Keratinocyte (primary cell): ENCODE data around the gene FMOD. TPM values are rescaled to one million over a fixed set of nuclear protein-coding genes. Genes with fewer than 3 reads are reported as not detected.

Source experiments
- DNase-seq: peaks from one replicate; pipeline ENCODE4 v3.0.0-alpha.2; 2011; ENCODE audit warnings: low read depth, missing footprints, low spot score
- FAIRE-seq: peaks from 2 replicates; lab custom pipeline; 2011; peaks lifted over from hg19 to GRCh38; lab: Jason Lieb, UNC
- H2AFZ ChIP-seq: 2 replicates; pipeline ENCODE4 v1.6.0; 2012; ENCODE audit warnings: low read length, control low read depth, inconsistent platforms; ENCODE audit not compliant: control insufficient read depth
- H3K27ac ChIP-seq: 2 replicates; pipeline ENCODE4 v1.5.1; 2011; ENCODE audit warnings: low read length; ENCODE audit not compliant: control insufficient read depth, insufficient read depth
- H3K27me3 ChIP-seq: 3 replicates; pipeline ENCODE4 v1.6.0; 2011; ENCODE audit warnings: low read length; ENCODE audit not compliant: control insufficient read depth, insufficient read depth; ENCODE audit errors: extremely low read depth
- H3K36me3 ChIP-seq, 2 experiments: 2 replicates in 1 of 2; 3 replicates in 1 of 2; pipeline ENCODE4 v1.5.1; 2011; ENCODE audit warnings: low read length in 2 of 2, mild to moderate bottlenecking in 1 of 2; ENCODE audit not compliant: control insufficient read depth in 2 of 2, insufficient read depth in 2 of 2; ENCODE audit errors: extremely low read depth in 1 of 2
- H3K4me1 ChIP-seq: 3 replicates; pipeline ENCODE4 v1.5.1; 2011; ENCODE audit warnings: low read length; ENCODE audit not compliant: control insufficient read depth, insufficient read depth; ENCODE audit errors: extremely low read depth
- H3K4me2 ChIP-seq: 3 replicates; pipeline ENCODE4 v1.6.0; 2011; ENCODE audit warnings: low read depth, low read length; ENCODE audit not compliant: control insufficient read depth, insufficient read depth; ENCODE audit errors: extremely low read depth
- H3K4me3 ChIP-seq, 3 experiments: fragments of 200-600 bp in 1 of 3; sonication (generic) in 1 of 3; 2 replicates in 2 of 3; 3 replicates in 1 of 3; pipeline ENCODE4 v1.5.1; 2011 to 2016; ENCODE audit warnings: low read length in 3 of 3, mild to moderate bottlenecking in 3 of 3, control low read depth in 2 of 3, inconsistent platforms in 1 of 3, low read depth in 1 of 3, mixed read lengths in 1 of 3, mixed run types in 1 of 3, moderate library complexity in 1 of 3; ENCODE audit not compliant: control insufficient read depth in 2 of 3, insufficient read depth in 2 of 3; ENCODE audit errors: extremely low read depth in 1 of 3
- H3K79me2 ChIP-seq: 2 replicates; pipeline ENCODE4 v1.6.0; 2012; ENCODE audit warnings: low read length; ENCODE audit not compliant: control insufficient read depth, insufficient read depth
- H3K9ac ChIP-seq: 3 replicates; pipeline ENCODE4 v1.6.0; 2011; ENCODE audit warnings: low read length; ENCODE audit not compliant: control insufficient read depth, insufficient read depth; ENCODE audit errors: extremely low read depth
- H3K9me1 ChIP-seq: 3 replicates; pipeline ENCODE4 v1.6.0; 2011; ENCODE audit warnings: low read length; ENCODE audit not compliant: control insufficient read depth, insufficient read depth; ENCODE audit errors: extremely low read depth
- H3K9me3 ChIP-seq: 2 replicates; pipeline ENCODE4 v1.5.1; 2012; ENCODE audit warnings: low read depth, low read length; ENCODE audit not compliant: control insufficient read depth
- H4K20me1 ChIP-seq: 3 replicates; pipeline ENCODE4 v1.6.0; 2011; ENCODE audit warnings: low read length; ENCODE audit not compliant: control insufficient read depth, insufficient read depth; ENCODE audit errors: extremely low read depth
- CTCF ChIP-seq, 3 experiments: IDR thresholded peaks in 1 of 3; conservative IDR thresholded peaks in 1 of 3; optimal IDR thresholded peaks in 1 of 3; 2 replicates in 2 of 3; 3 replicates in 1 of 3; pipeline versions ENCODE3 to v1.5.1; 2011; ENCODE audit warnings: low read length in 3 of 3, mild to moderate bottlenecking in 3 of 3, moderate library complexity in 2 of 3, control low read depth in 1 of 3, inconsistent platforms in 1 of 3; ENCODE audit not compliant: insufficient read depth in 2 of 3; ENCODE audit errors: extremely low read depth in 1 of 3
- EZH2 ChIP-seq: IDR thresholded peaks from one replicate; pipeline ENCODE4 v1.6.1; 2012; ENCODE audit warnings: inconsistent platforms, mild to moderate bottlenecking, low read length, moderate library complexity
- dilution Hi-C: fragments of 300-500 bp; cut with MboI; formaldehyde crosslinking; loops from one replicate; pipeline ENCODE4 v1.7.0; 2020; ENCODE audit warnings: low sequenced_read_pairs; ENCODE audit not compliant: extremely low pct_ligation_motif_present
- polyA plus RNA-seq, 5 experiments: library from polyadenylated mRNA; depleted of rRNA in 3 of 5; stranded (reverse) in 3 of 5; stranded (forward) in 1 of 5; unstranded in 1 of 5; fragments of >200 nt; gene quantifications; 1 replicate in 1 of 5; 2 replicates in 3 of 5; 3 replicates in 1 of 5; pipeline versions ENCODE4 v1.2.1 to v1.2.3, GENCODE V29; 2011 to 2012; ENCODE audit warnings: missing spikeins in 2 of 5, low read depth in 1 of 5, low replicate concordance in 1 of 5

The FMOD gene
- polyA plus RNA-seq, 1 donor (not counting 4 experiments of a cell fraction or from before 2014, with no cell fraction given), result 0.47 TPM

GRCh38 chr1:203325418-203326091 is 25.4 kb downstream of the FMOD start:
- no peak overlapping the region for H3K27ac ChIP-seq
- DNase-seq, result no peak
- no peak overlapping the region for H2AFZ ChIP-seq
- no peaks in the 10 kb centered on the region for H3K79me2 ChIP-seq
- TF ChIP-seq EZH2 (no peak), CTCF (optimal IDR thresholded peaks at IDR 0.05 in 1 of 3, IDR thresholded peaks at IDR 0.05 in 1 of 3, conservative IDR thresholded peaks at IDR 0.05 in 1 of 3; ENCODE audit: extremely low read depth in 1 of 3, insufficient read depth in 2 of 3, low read length in 3 of 3) (no peak)
- peaks cover 21% of the 10 kb centered on the region for H3K4me1 ChIP-seq
- no peaks in the 10 kb centered on the region for H4K20me1 ChIP-seq
- H3K27me3 ChIP-seq, result peaks cover 3% of the 10 kb centered on the region
- no peaks in the 10 kb centered on the region for H3K9me1 ChIP-seq
- no peaks in the 10 kb centered on the region for H3K36me3 ChIP-seq
- no peaks in the 10 kb centered on the region for H3K9me3 ChIP-seq
- no peak overlapping the region for H3K4me2 ChIP-seq
- dilution Hi-C loops, result no loop called here
- H3K4me3 ChIP-seq, result no peak overlapping the region
- FAIRE-seq, result no peak
- H3K9ac ChIP-seq, result no peak overlapping the region

DNA sequence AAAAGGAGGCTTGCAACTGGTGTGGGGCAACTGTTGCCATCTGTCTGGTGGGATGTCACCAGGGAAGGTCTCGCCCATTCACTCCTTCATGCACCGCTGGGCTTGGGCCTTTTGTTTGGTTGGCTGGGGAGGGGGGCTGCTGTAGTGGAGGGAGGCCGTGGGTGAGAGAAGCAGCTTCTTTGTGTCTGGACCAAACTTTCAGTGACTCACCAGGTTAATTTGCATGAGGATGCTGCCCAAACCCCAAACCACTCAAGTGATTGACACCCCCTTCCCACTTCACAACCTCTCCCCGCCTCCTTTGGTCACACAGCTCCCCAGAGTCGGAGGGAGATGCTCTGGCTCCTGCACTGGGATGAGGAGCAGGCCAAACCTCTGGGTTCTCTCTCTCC is 25.9 kb downstream of the FMOD start:
- DNase-seq (no peak), FAIRE-seq (no peak)
- no peak overlapping the region for H2AFZ ChIP-seq
- no peak overlapping the region for H3K4me3 ChIP-seq
- peaks cover 3% of the 10 kb centered on the region for H3K27me3 ChIP-seq
- H4K20me1 ChIP-seq, result no peaks in the 10 kb centered on the region
- H3K36me3 ChIP-seq, result no peaks in the 10 kb centered on the region
- H3K9me3 ChIP-seq, result no peaks in the 10 kb centered on the region
- no peak for TF ChIP-seq EZH2
- TF ChIP-seq CTCF (optimal IDR thresholded peaks at IDR 0.05 in 1 of 3, IDR thresholded peaks at IDR 0.05 in 1 of 3, conservative IDR thresholded peaks at IDR 0.05 in 1 of 3; ENCODE audit: extremely low read depth in 1 of 3, insufficient read depth in 2 of 3, low read length in 3 of 3), result no peak
- dilution Hi-C loops, result no loop called here
- H3K9me1 ChIP-seq, result no peaks in the 10 kb centered on the region
- H3K4me1 ChIP-seq, result peaks cover 25% of the 10 kb centered on the region
- H3K27ac ChIP-seq, result no peak overlapping the region
- no peak overlapping the region for H3K9ac ChIP-seq
- H3K79me2 ChIP-seq, result no peaks in the 10 kb centered on the region
- H3K4me2 ChIP-seq, result no peak overlapping the region
